NCI-H2081 (cell line): ENCODE data around the gene TRAPPC8.

Experiments used
- DNase-seq, 2 experiments: peaks; one replicate each; lab custom pipeline; 2025; lab: John Stamatoyannopoulos, UW

The TRAPPC8 gene

DNA sequence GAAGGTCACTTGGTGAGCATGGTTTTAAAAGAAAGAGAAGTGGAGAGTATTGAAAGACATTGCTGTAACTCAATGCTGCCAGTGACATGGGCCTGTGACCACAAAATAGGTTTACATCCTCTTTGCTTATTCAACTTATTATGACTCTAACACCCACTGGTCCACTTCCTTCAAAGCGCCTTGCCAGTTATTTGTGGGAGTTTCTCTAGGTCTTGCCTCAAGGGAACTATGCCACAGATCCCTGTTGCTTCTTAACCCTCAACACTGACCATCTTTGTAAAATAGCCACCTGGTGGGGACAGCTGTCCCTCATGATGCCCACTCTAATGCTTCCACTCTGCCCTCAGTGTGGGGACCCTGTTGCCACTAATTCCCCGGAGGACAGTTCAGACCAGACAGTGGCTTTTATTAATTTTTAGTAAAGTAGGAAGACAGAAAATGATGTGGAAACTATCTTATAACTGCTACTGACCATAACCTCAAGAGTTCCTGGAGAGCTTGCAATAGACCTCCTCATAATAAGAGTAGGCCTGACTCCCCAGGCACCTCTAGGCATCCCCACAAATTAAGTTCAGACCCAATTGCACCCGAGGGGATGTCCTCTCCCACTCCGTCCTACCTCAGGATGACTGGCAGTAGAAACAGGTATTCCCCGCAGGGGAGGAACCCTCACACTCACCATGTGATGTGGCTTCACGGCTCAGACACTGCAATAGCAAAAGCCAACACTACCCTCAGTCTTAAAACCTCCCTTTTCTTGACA, 150.9 kb downstream of the TRAPPC8 start:
- DNase-seq = no peak

GRCh38 chr18:31789409-31789808, 153.5 kb downstream of the TRAPPC8 start:
- no peak for DNase-seq

- no peak for DNase-seq
Observed at GRCh38 chr18:31783059-31783458, 159.9 kb downstream of the TRAPPC8 start.
